GM19372 (cell line): ENCODE measurements around the gene SHB.
A peak's percentile ranks its signal among the peaks of the same experiment; 100 is the strongest.

ENCODE experiments used
- ATAC-seq: cut with Tn5 transposase; IDR thresholded peaks from one replicate; pipeline ENCODE4 v1.9.1; 2021; ENCODE audit warnings: mild to moderate bottlenecking, low read depth, moderate library complexity; ENCODE audit not compliant: unreplicated experiment

The SHB gene

GRCh38 chr9:38065369-38066075 is 3.5 kb downstream of the SHB start:
- ATAC-seq: no peak

GRCh38 chr9:38064842-38065368 is 4.1 kb downstream of the SHB start:
- ATAC-seq: no peak

GRCh38 chr9:38063363-38063707 is 5.7 kb downstream of the SHB start:
- ATAC-seq: no peak

GRCh38 chr9:38062498-38063362 is 6.3 kb downstream of the SHB start:
- ATAC-seq: no peak

- no peak for ATAC-seq
Observed at GRCh38 chr9:38062106-38062497, 6.9 kb downstream of the SHB start.

- ATAC-seq: peak; percentile 68
Observed at GRCh38 chr9:38061326-38061977, 7.6 kb downstream of the SHB start.

- ATAC-seq: no peak
Observed at GRCh38 chr9:38060681-38061080, 8.3 kb downstream of the SHB start.

- ATAC-seq: no peak
Observed at GRCh38 chr9:38059233-38059936, 9.6 kb downstream of the SHB start.

GRCh38 chr9:38058452-38059232 is 10.4 kb downstream of the SHB start:
- ATAC-seq: no peak

- no peak for ATAC-seq
Observed at GRCh38 chr9:38057416-38058195, 11.4 kb downstream of the SHB start.

- no peak for ATAC-seq
Observed at GRCh38 chr9:38054653-38055052, 14.4 kb downstream of the SHB start.

GRCh38 chr9:38053697-38054461 is 15.1 kb downstream of the SHB start:
- ATAC-seq: no peak

- ATAC-seq: no peak
Observed at GRCh38 chr9:38051780-38052546, 17.1 kb downstream of the SHB start.

GRCh38 chr9:38048316-38048969 is 20.6 kb downstream of the SHB start:
- no peak for ATAC-seq

- ATAC-seq: no peak
Observed at GRCh38 chr9:38047301-38048251, 21.5 kb downstream of the SHB start.
